SU-DHL-6 (cell line): Measurements from ENCODE around the gene CBLB.

Source experiments
- CTCF ChIP-seq: fragments of 200-600 bp; sonication (generic); IDR thresholded peaks from one replicate; pipeline ENCODE4 v1.5.1; 2017; ENCODE audit warnings: antibody characterized with exemption, mild to moderate bottlenecking, low read length, moderate library complexity; ENCODE audit not compliant: insufficient read depth, poor library complexity, severe bottlenecking
- EZH2phosphoT487 ChIP-seq: fragments of 200-600 bp; sonication (generic), shearing (Covaris generic); conservative IDR thresholded peaks from 2 replicates; pipeline ENCODE4 v1.6.1; 2018; ENCODE audit warnings: mild to moderate bottlenecking, antibody characterized with exemption, low read length, moderate library complexity, mixed read lengths

GRCh38 chr3:105678017-105678416 is 190.8 kb downstream of the CBLB start:
- TF ChIP-seq CTCF (no peak), EZH2phosphoT487 (no peak)
